CD4-positive, alpha-beta T cell (primary cell): Measurements from ENCODE around the gene GRM4. TPM values are rescaled to one million over a fixed set of nuclear protein-coding genes. Genes with fewer than 3 reads are reported as not detected.

ENCODE experiments used
- ATAC-seq: fragments of 200-7000 bp; cut with Tn5 transposase; one replicate; pipeline ENCODE4 v1.10.0; 2022; ENCODE audit warnings: mild to moderate bottlenecking; ENCODE audit not compliant: poor library complexity
- CTCF ChIA-PET: fragments of 350-600 bp; sonication (Branson Sonifier 250); formaldehyde crosslinking; loops from one replicate; lab custom pipeline; 2021; ENCODE audit warnings: antibody characterized with exemption, inconsistent platforms; lab: Charles Lee
- POLR2A ChIA-PET: fragments of 350-600 bp; sonication (Branson Sonifier 250); formaldehyde crosslinking; loops from one replicate; lab custom pipeline; 2021; ENCODE audit warnings: antibody characterized with exemption, inconsistent platforms; lab: Charles Lee
- DNase-seq, 14 experiments: peaks; one replicate each; pipeline ENCODE4 v3.0.0-alpha.2; 2013 to 2020; ENCODE audit warnings: mixed read lengths in 2 of 14
- H3K27ac ChIP-seq, 2 donors: one replicate each; pipeline versions ENCODE4 v1.5.1 to v1.7.0; 2013; ENCODE audit warnings: low read length in 2 of 2, low read depth in 1 of 2, mild to moderate bottlenecking in 1 of 2
- H3K27me3 ChIP-seq, 2 experiments: 1 replicate in 1 of 2; 2 replicates in 1 of 2; pipeline versions ENCODE4 v1.6.1 to v1.7.0; 2013; ENCODE audit warnings: low read length in 2 of 2, control low read depth in 1 of 2, mild to moderate bottlenecking in 1 of 2, moderate library complexity in 1 of 2; ENCODE audit not compliant: insufficient read depth in 2 of 2, control insufficient read depth in 1 of 2
- H3K36me3 ChIP-seq: one replicate; pipeline ENCODE4 v1.6.1; 2013; ENCODE audit warnings: low read length, control low read depth; ENCODE audit not compliant: insufficient read depth
- H3K4me1 ChIP-seq: one replicate; pipeline ENCODE4 v1.6.1; 2013; ENCODE audit warnings: low read length, control low read depth; ENCODE audit not compliant: insufficient read depth
- H3K4me3 ChIP-seq: one replicate; pipeline ENCODE4 v1.5.1; 2013; ENCODE audit warnings: mild to moderate bottlenecking, low read length, moderate library complexity
- H3K9me3 ChIP-seq, 2 experiments: 1 replicate in 1 of 2; 2 replicates in 1 of 2; pipeline versions ENCODE4 v1.6.1 to v1.7.0; 2013; ENCODE audit warnings: low read length in 2 of 2, mild to moderate bottlenecking in 2 of 2, control low read depth in 1 of 2, moderate library complexity in 1 of 2; ENCODE audit not compliant: control insufficient read depth in 1 of 2, insufficient read depth in 1 of 2
- H3K27ac Mint-ChIP-seq: one replicate; pipeline ENCODE4 v1.8.0; 2020; ENCODE audit warnings: mixed read lengths
- H3K27me3 Mint-ChIP-seq: one replicate; pipeline ENCODE4 v1.8.0; 2021; ENCODE audit warnings: mixed read lengths
- H3K36me3 Mint-ChIP-seq: one replicate; pipeline ENCODE4 v1.8.0; 2021; ENCODE audit warnings: low read depth, mixed read lengths
- H3K4me1 Mint-ChIP-seq: one replicate; pipeline ENCODE4 v1.8.0; 2021; ENCODE audit warnings: low read depth, mixed read lengths
- H3K4me3 Mint-ChIP-seq: one replicate; pipeline ENCODE4 v1.8.0; 2020; ENCODE audit warnings: mild to moderate bottlenecking, mixed read lengths
- H3K9me3 Mint-ChIP-seq: one replicate; pipeline ENCODE4 v1.8.0; 2020; ENCODE audit warnings: mixed read lengths
- intact Hi-C, 2 experiments: fragments of 100-400 bp; cut with DNase I in 1 of 2; cut with micrococcal nuclease in 1 of 2; formaldehyde crosslinking; loops; one replicate each; pipeline versions ENCODE4 v1.15.1 to v1.9.0; 2023 to 2025; cut with DNase I, micrococcal nuclease
- total RNA-seq, 174 experiments: library from RNA in 2 of 174; stranded (reverse) in 2 of 174; gene quantifications; one replicate each; pipeline ENCODE4 v1.2.3 and lab custom pipeline; 2021 to 2026
- TF ChIP-seq, protein P1 (sequence below): fragments of 200-600 bp; IDR thresholded peaks from one replicate; pipeline ENCODE4 v1.8.0; 2022; ENCODE audit warnings: antibody characterized with exemption, mild to moderate bottlenecking

The GRM4 gene
- total RNA-seq, 2 experiments from 2014 or later, result 0.08 TPM; not detected in 1

DNA sequence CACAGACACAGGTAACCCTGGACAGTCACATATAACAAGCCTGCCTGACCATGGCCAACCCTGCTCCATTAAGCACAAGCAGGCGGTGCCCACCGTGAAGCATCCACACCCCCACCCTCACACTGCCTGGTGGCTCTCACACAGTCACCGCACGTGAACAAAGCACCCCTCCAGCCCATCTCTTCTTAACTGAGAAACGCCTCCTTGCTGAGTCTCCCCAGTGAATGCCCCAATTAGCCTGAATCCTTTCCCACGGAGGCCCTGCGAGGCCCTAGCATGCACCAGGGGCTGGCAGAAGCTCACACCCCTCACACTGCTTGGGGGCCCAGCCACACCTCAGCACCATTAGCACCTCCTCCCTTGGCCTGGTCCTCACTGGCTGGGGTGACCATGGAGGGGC, 72.3 kb downstream of the GRM4 start:
- Mint-ChIP-seq H3K9me3 (no peaks in the 10 kb centered on the region), H3K4me3 (no peak overlapping the region), H3K27ac (no peak overlapping the region), H3K4me1 (no peaks in the 10 kb centered on the region), H3K36me3 (no peaks in the 10 kb centered on the region), H3K27me3 (no peaks in the 10 kb centered on the region)
- H3K9me3 ChIP-seq, result peaks cover 0 to 4% of the 10 kb centered on the region in 2 experiments
- H3K27ac ChIP-seq, result no peak overlapping the region
- H3K27me3 ChIP-seq, result no peaks in the 10 kb centered on the region
- H3K4me3 ChIP-seq, result no peak overlapping the region
- TF ChIP-seq, protein P1, sequence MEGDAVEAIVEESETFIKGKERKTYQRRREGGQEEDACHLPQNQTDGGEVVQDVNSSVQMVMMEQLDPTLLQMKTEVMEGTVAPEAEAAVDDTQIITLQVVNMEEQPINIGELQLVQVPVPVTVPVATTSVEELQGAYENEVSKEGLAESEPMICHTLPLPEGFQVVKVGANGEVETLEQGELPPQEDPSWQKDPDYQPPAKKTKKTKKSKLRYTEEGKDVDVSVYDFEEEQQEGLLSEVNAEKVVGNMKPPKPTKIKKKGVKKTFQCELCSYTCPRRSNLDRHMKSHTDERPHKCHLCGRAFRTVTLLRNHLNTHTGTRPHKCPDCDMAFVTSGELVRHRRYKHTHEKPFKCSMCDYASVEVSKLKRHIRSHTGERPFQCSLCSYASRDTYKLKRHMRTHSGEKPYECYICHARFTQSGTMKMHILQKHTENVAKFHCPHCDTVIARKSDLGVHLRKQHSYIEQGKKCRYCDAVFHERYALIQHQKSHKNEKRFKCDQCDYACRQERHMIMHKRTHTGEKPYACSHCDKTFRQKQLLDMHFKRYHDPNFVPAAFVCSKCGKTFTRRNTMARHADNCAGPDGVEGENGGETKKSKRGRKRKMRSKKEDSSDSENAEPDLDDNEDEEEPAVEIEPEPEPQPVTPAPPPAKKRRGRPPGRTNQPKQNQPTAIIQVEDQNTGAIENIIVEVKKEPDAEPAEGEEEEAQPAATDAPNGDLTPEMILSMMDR, result no peak
- no peaks in the 10 kb centered on the region for H3K36me3 ChIP-seq
- intact Hi-C loops, result no loop called here
- no peak for DNase-seq
- ChIA-PET CTCF (no interaction called here), POLR2A (no interaction called here)
- H3K4me1 ChIP-seq, result no peaks in the 10 kb centered on the region
- no peak for ATAC-seq

DNA sequence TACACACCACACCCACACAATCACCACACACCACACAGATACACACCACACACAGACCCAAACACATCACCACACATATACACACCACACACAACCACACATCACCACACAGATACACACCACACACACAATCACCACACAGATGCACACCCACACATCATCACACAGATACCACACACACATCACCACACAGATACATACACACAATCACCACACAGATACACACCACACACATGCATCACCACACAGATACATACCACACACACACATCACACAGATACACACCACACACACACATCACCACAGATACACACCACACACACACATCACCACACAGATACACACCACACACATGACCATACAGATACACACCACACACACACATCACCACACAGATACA, 73.2 kb downstream of the GRM4 start:
- no peaks in the 10 kb centered on the region for H3K27me3 Mint-ChIP-seq
- ChIA-PET CTCF (no interaction called here), POLR2A (no interaction called here)
- ATAC-seq (no peak), DNase-seq (no peak)
- H3K9me3 Mint-ChIP-seq, result no peaks in the 10 kb centered on the region
- no peaks in the 10 kb centered on the region for H3K27me3 ChIP-seq
- H3K27ac Mint-ChIP-seq, result no peak overlapping the region
- peaks cover 0 to 4% of the 10 kb centered on the region in 2 experiments for H3K9me3 ChIP-seq
- intact Hi-C loops, result no loop called here
- no peak overlapping the region for H3K4me3 Mint-ChIP-seq
- no peaks in the 10 kb centered on the region for H3K4me1 Mint-ChIP-seq
- H3K4me3 ChIP-seq, result no peak overlapping the region
- H3K4me1 ChIP-seq, result no peaks in the 10 kb centered on the region
- no peak overlapping the region for H3K27ac ChIP-seq
- H3K36me3 Mint-ChIP-seq, result no peaks in the 10 kb centered on the region
- H3K36me3 ChIP-seq, result no peaks in the 10 kb centered on the region
- TF ChIP-seq, protein P1, result no peak

DNA sequence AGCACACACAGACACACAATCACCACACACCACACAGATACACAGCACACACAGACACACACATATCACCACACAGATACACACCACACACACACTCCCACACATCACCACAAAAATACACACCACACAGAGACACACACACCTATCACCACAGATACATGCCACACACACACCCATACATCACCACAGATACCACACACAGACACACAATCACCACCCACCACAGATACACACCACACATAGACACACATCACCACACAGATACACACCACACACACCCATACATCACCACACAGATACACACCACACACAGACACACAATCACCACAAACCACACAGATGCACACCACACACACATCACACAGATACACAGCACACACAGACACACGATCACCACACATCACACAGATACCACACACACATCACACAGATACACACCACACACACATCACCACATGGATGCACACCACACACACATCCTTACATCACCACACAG, 74.0 kb downstream of the GRM4 start:
- TF ChIP-seq, protein P1, result no peak
- H3K27ac Mint-ChIP-seq, result no peak overlapping the region
- POLR2A ChIA-PET, result no interaction called here
- CTCF ChIA-PET, result no interaction called here
- no peak overlapping the region for H3K4me3 ChIP-seq
- H3K4me3 Mint-ChIP-seq, result no peak overlapping the region
- no peaks in the 10 kb centered on the region for H3K36me3 Mint-ChIP-seq
- no peaks in the 10 kb centered on the region for H3K27me3 ChIP-seq
- no peak for DNase-seq
- H3K9me3 Mint-ChIP-seq, result no peaks in the 10 kb centered on the region
- peaks cover 0 to 4% of the 10 kb centered on the region in 2 experiments for H3K9me3 ChIP-seq
- no peaks in the 10 kb centered on the region for H3K27me3 Mint-ChIP-seq
- no peaks in the 10 kb centered on the region for H3K4me1 ChIP-seq
- H3K27ac ChIP-seq, result no peak overlapping the region
- intact Hi-C loops, result no loop called here
- no peaks in the 10 kb centered on the region for H3K4me1 Mint-ChIP-seq
- no peaks in the 10 kb centered on the region for H3K36me3 ChIP-seq
- no peak for ATAC-seq
